ENCODE results near the gene TLCD2.

DNA sequence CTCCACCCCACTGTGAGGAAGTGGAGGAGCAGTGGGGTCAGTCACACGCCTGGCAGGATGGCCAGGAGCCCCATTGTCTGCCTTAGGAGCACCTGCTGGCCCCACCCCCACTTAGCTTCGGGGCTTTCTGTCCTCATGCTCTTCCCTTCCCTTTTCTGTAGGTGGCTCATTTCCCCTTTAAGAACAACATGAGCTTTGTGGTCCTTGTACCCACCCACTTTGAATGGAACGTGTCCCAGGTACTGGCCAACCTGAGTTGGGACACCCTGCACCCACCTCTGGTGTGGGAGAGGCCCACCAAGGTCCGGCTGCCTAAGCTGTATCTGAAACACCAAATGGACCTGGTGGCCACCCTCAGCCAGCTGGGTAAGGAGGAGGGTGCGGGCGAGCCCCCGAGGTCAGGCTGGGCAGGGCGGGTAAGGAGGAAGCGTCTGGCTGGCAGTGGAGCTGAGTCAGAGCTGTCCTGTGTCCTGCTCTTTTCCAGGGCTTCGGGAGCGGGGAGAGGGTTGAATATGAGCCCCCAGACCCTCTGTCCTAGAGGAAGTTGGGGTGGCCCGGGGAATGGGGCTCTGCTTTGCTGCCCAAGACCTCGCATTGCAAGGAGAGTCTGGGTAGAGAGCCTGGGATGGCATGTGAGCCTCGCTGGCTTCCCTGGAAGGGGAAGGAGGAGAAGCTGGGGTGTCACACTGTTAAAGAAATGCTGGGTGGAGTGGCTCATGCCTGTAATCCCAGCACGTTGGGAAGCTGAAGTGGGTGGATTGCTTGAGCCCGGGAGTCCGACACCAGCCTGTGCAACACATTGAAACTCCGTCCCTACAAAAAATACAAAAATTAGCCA is 42.5 kb upstream of the TLCD2 start:
- peak; percentile 10 for TF ChIP-seq POLR2A (IDR thresholded peaks at IDR 0.05)
- peak; percentile 69 for TF ChIP-seq POLR2AphosphoS5 (IDR thresholded peaks at IDR 0.05)

All from prostate gland (tissue), 1 donor.